Measurements from ENCODE around the gene KLHDC3. TPM values are rescaled to one million over a fixed set of nuclear protein-coding genes. Genes with fewer than 3 reads are reported as not detected.

The KLHDC3 gene
- total and polyA plus RNA-seq, 2 of the 8 experiments (the other 6 are each of a cell fraction or from before 2014, with no cell fraction given), result 181 to 203 TPM

GRCh38 chr6:43045371-43045930 lies 31.4 kb downstream of the KLHDC3 start:
- Histone ChIP-seq H2BK20ac (ENCODE audit: low read length) (no peak overlapping the region), H3K27me3 (replicated peaks in 1 of 4; ENCODE audit: control insufficient read depth in 3 of 4, extremely low read depth in 1 of 4, insufficient read depth in 3 of 4, low read length in 3 of 4) (no peaks in the 10 kb centered on the region), H2AK5ac (ENCODE audit: low read depth, low read length) (no peak overlapping the region), H4K8ac (ENCODE audit: extremely low read depth, insufficient read depth, low read length) (no peak overlapping the region), H3K4ac (replicated peaks; ENCODE audit: insufficient read length, low read depth, low read length) (no peak overlapping the region), H3K4me2 (ENCODE audit: insufficient read depth in 1 of 2, low read depth in 2 of 2, low read length in 2 of 2) (no peak overlapping the region), H3K23ac (ENCODE audit: insufficient read length) (no peak overlapping the region), H2BK12ac (ENCODE audit: low read depth, low read length) (no peak overlapping the region), H4K5ac (ENCODE audit: insufficient read length, low read depth, low read length) (no peak overlapping the region), H3K79me1 (ENCODE audit: low read depth, low read length) (no peaks in the 10 kb centered on the region), H2AFZ (ENCODE audit: low read length) (no peak overlapping the region), H3K36me3 (ENCODE audit: control insufficient read depth in 2 of 4, insufficient read depth in 4 of 4, low read length in 3 of 4) (peaks cover 2 to 36% (median 12%) of the 10 kb centered on the region in 4 experiments; a peak in 5 of 8 replicates), H3K9ac (replicated peaks in 1 of 4; ENCODE audit: extremely low read depth in 1 of 4, low read depth in 3 of 4, low read length in 3 of 4) (no peak overlapping the region), H3K14ac (ENCODE audit: insufficient read length) (no peak overlapping the region), H3K56ac (replicated peaks; ENCODE audit: insufficient read length, low read depth, low read length) (no peak overlapping the region), H2BK5ac (ENCODE audit: low read depth, low read length) (no peak overlapping the region), H3K4me1 (replicated peaks in 1 of 4; ENCODE audit: control insufficient read depth in 3 of 4, insufficient read depth in 4 of 4, low read length in 3 of 4) (no peaks in the 10 kb centered on the region; a peak in 1 of 7 replicates), H2BK15ac (ENCODE audit: low read length) (no peak overlapping the region), H3K9me3 (ENCODE audit: insufficient read depth in 2 of 2, low read depth in 1 of 2, low read length in 1 of 2) (no peaks in the 10 kb centered on the region), H3K27ac (ENCODE audit: low read depth, low read length) (no peak overlapping the region), H3K79me2 (ENCODE audit: control insufficient read depth in 1 of 2, insufficient read depth in 2 of 2, low read length in 2 of 2) (no peaks in the 10 kb centered on the region), H4K91ac (replicated peaks; ENCODE audit: insufficient read length, low read length) (no peak overlapping the region), H2BK120ac (replicated peaks; ENCODE audit: low read depth, low read length) (no peak overlapping the region), H3K23me2 (ENCODE audit: low read depth, low read length) (no peaks in the 10 kb centered on the region), H3K18ac (ENCODE audit: extremely low read depth, low read length) (no peak overlapping the region), H4K20me1 (replicated peaks in 1 of 2; ENCODE audit: control insufficient read depth in 1 of 2, insufficient read depth in 2 of 2, low read length in 2 of 2) (peaks cover 4 to 7% of the 10 kb centered on the region in 2 experiments), H3K4me3 (ENCODE audit: extremely low read depth in 1 of 4, insufficient read depth in 2 of 4, low read depth in 3 of 4, low read length in 4 of 4) (no peak overlapping the region)
- FAIRE-seq (no peak), DNase-seq (ENCODE audit: low read depth in 1 of 2, low spot score in 2 of 2) (no peak)
- POLR2A ChIA-PET (ENCODE audit: partially characterized antibody), result interaction anchor here (2.7 to 29.7 kb wide), 2 partner anchors 10 to 22 kb away, joined by 15 to 584 read pairs; partner anchors contain the start of genes CUL7, KLHDC3, MEA1 and RRP36
- 94% methylated on average over 11 of the region's 11 CpGs; no CpG with 5 or more reads in 1 of the 2 experiments for WGBS, 2 experiments (ENCODE audit: extremely low coverage in 1 of 2, insufficient coverage in 1 of 2, insufficient read length in 1 of 2, insufficient replicate concordance in 2 of 2, low coverage in 1 of 2, low lambda C conversion rate in 2 of 2, missing lambda C conversion rate in 1 of 2)
- CTCF ChIA-PET (ENCODE audit: partially characterized antibody), result interaction anchor here (0.6 to 2.3 kb wide), 9 partner anchors 10 to 110 kb away, joined by 3 to 7 read pairs (median 3); no protein-coding TSS in a partner anchor
- no peak for TF ChIP-seq USF2 (IDR thresholded peaks at IDR 0.05; ENCODE audit: low read length)

Measured in H1 (cell line).